Measurements from ENCODE around the gene RASGRP2.
"Not testable (repeated sequence)": the region's sequence is repeated elsewhere in the genome, so short reads cannot be mapped to it uniquely, and the experiment has no call there.

RASGRP2 gene

GRCh38 chr11:64701956-64702355, 42.0 kb downstream of the RASGRP2 start:
- in situ Hi-C loops (cut with MboI; ENCODE audit: low sequenced_read_pairs): not testable (repeated sequence)

GRCh38 chr11:64698427-64698826, 45.5 kb downstream of the RASGRP2 start:
- in situ Hi-C loops (cut with MboI; ENCODE audit: low sequenced_read_pairs): no loop called here

- in situ Hi-C loops (cut with MboI; ENCODE audit: low sequenced_read_pairs): no loop called here
Measured at GRCh38 chr11:64697663-64698375, 46.1 kb downstream of the RASGRP2 start.

DNA sequence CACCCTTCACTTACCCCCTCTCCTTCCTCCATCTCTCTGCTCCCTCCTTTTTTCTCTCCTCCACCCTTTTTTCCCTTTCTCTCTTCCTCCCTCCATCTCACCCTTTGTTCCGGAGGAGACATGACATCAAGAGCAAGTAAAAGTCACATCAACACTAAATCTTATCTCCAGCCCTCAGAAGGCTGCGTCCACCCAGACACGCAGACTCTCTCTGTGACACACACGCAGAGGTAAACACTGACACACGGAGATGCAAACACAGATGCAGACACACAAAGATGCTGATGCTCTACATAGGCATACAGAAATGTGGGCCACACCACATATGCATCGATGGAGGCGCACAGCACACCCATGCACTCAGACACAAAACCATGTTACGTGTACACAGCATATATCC, 47.9 kb downstream of the RASGRP2 start:
- in situ Hi-C loops (cut with MboI; ENCODE audit: low sequenced_read_pairs): no loop called here

GRCh38 chr11:64695548-64695947, 48.4 kb downstream of the RASGRP2 start:
- in situ Hi-C loops (cut with MboI; ENCODE audit: low sequenced_read_pairs): no loop called here

GRCh38 chr11:64694821-64695365, 49.0 kb downstream of the RASGRP2 start:
- in situ Hi-C loops (cut with MboI; ENCODE audit: low sequenced_read_pairs): no loop called here

DNA sequence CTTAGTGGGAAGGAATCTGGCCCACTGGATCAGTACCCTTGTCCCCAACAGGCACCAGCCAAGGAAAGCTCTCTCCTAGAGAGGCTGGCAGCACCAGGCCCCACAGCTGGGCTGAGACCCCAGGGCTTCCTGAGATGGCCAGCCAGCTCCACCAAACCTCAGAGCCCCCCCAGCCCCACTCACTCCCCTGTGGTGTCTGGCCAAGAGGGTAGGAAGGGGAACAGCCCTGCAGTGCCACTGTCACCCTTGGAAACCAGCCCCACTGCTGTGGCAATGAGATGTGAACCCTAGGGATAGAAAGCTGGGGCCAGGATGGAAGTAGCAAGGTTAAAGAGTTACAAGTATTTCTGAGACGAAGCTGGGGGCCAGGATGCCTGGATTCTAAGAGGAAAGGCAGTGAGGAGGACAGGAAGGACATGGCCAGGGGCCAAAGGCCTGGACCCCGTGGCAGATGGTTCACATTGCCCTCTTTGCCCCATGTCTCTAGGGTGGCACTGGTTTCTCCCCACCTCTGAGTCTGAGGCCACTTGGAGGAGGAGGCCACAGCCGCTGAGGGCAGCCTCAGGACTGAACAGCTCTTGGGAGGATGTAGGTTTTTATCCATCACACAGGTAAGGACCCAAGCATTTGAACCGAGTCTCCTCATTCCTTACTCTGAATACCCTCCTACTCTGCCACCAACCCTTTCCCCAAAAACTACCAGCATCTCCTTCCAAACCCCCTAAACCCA, 49.8 kb downstream of the RASGRP2 start:
- in situ Hi-C loops (cut with MboI; ENCODE audit: low sequenced_read_pairs): no loop called here

DNA sequence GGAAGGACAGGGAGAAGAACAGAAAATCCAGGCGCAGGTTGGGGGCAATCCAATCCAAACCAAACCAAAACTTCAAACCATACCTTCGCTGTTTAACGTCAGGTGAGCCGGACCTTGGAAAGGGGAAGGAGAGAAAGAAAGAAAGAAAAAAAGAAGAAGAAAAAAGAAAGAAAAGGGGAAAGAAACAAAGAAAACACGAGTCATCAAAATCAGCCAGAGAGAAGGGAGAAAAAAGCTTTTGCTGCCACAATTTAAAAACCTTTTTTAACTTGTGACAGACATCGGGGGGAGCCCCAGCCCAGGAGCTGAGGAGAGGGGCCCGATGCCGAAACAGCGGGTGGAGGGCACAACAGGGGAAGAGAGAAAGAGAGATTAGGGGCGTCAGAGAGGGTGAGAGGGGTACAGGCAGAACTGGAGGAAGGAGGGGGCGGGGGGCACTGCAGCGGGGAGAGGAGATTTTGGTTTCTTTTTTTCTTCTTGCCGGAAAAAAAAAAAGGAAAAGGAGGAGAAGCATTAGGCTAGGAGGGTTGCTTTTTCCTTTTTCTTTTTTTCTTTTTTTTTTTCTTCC, 51.1 kb downstream of the RASGRP2 start:
- in situ Hi-C loops (cut with MboI; ENCODE audit: low sequenced_read_pairs): no loop called here

GRCh38 chr11:64691543-64691942, 52.4 kb downstream of the RASGRP2 start:
- in situ Hi-C loops (cut with MboI; ENCODE audit: low sequenced_read_pairs): no loop called here

DNA sequence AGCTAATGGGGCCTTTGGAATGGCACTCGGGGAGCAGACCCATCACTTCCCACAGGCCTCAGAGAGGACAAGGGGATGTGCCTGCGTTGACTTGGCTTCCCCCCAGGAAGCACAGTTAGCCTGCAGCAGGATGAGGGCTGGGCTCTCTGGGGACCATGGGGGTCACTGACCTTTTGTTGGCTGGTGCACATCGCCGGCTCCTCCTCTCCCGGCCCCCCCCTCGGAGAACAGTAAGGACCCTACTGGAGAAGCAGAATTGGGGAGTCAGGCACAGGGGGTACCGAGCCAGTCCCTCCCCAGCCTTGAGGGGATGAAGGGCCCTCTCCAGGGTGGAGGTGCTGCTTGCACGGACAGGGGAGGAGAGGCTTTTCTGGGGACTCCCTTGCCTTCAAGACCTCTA, 53.7 kb downstream of the RASGRP2 start:
- in situ Hi-C loops (cut with MboI; ENCODE audit: low sequenced_read_pairs): no loop called here

GRCh38 chr11:64688534-64688982, 55.4 kb downstream of the RASGRP2 start:
- in situ Hi-C loops (cut with MboI; ENCODE audit: low sequenced_read_pairs): no loop called here

DNA sequence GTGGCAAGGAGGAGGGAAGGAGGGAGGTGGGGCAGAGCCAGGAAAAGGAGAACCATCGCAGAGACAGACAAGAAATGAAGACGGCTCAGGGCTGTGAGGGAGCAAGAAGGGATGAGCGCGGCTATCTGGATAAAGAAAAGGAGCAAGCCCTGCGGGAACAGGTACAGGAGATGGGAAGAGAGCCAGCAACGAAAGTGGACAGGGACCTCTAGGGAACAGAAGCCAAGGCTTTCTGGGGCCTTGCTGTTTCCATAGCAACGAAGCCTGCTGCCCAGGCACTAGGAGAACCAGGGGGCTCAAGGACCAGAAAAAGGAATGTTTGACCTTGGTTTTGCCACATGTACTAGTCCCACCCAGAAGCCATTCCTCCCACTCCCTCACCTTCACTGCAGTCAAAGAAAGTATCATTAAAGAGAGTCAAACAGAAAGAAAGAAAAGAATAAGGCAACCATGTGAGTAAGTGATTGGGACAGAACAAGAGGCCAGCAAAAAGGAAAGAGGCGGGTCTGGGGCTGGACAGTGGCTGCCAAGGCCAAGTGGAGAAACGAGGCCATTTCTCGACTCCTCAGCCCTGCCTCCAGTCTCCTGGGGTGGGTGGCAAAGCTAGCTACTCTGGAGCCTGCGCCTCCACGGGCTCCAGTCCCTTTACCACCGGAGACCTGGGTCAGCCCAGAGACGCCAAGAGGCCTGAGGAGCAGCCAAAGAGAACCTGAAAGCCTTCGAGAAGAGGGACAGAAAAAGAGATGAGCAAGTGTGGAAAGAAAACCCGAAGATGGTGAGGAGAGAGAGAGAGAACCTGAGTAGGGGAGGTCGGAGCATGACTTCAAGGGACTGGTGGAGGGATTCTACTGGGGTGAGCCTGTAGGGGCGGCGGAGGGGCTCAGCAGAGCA, 56.1 kb downstream of the RASGRP2 start:
- in situ Hi-C loops (cut with MboI; ENCODE audit: low sequenced_read_pairs): no loop called here

- in situ Hi-C loops (cut with MboI; ENCODE audit: low sequenced_read_pairs): no loop called here
Measured at GRCh38 chr11:64687204-64687603, 56.7 kb downstream of the RASGRP2 start.

DNA sequence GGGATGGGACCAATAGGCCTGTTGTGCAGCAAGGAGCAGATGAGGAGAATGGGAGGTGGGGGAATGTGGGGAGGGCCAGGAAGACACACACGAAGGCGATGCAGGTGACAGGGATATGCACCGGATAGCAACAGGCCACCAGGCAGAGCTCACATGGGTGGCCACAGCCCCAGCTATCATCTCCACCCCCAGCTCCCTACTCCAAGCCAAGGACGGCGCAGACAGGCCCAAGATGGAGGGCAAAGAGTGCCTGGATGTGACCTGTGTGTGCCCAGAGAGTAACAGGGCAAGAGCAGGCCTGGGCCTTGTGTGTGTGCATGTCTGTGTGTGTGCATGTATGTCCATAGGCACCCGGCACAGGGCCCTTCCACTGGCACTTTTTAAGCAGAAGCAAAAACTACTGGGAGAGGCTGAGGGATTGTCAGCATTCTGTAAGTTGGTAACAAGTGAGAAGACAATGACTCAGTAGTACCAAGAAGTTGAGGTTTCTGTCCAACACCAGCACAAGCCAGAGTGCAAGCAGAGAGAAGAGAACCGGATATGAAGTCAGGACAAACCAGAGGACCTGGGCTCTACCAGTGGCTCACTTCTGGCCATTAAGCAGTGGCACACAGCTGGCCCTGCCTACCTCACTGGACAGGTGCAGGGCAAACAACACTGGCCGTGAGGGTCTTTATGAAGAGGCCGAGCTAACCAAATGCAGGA, 57.3 kb downstream of the RASGRP2 start:
- in situ Hi-C loops (cut with MboI; ENCODE audit: low sequenced_read_pairs): no loop called here

DNA sequence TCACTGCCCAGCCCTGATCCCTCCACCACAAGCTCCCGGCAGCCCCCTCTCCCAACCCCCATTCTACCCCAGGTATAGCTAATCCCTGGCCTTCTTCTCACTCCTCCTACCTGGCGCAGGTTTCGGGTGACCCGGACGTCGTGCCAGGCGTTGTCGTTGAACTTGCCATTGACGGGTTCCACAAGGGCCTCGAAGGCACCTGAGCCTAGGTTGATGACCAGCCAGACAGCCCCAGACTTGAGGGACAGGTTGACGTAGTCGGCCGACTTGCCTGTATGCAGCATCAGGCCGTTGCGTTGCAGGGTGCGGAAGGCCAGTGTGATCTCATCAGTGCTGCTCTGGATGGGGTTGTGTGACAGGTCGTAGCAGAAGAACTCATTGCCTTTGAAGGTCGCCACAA, 58.4 kb downstream of the RASGRP2 start:
- in situ Hi-C loops (cut with MboI; ENCODE audit: low sequenced_read_pairs): no loop called here

- in situ Hi-C loops (cut with MboI; ENCODE audit: low sequenced_read_pairs): no loop called here
Measured at GRCh38 chr11:64684357-64684756, 59.6 kb downstream of the RASGRP2 start.

- in situ Hi-C loops (cut with MboI; ENCODE audit: low sequenced_read_pairs): no loop called here
Measured at GRCh38 chr11:64681171-64681570, 62.8 kb downstream of the RASGRP2 start.

DNA sequence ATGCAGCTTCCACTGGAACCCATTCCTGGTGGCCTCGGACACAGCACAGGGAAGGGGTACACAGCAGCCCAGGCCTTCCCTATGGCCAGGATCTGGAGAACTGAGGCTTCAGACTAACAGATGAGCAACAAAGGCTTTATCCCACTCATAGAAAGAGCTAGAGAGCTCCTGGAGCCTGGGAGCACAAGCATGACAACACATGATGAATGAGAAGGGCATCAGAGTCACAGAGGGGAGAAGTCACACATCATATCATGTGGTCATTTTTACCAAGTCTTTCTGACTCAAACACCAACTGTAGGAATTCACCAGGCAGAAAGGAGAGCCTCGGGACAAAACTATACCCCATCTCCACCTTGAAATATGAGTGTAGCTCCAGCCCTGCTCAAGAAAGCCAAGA, 64.1 kb downstream of the RASGRP2 start:
- in situ Hi-C loops (cut with MboI; ENCODE audit: low sequenced_read_pairs): no loop called here

DNA sequence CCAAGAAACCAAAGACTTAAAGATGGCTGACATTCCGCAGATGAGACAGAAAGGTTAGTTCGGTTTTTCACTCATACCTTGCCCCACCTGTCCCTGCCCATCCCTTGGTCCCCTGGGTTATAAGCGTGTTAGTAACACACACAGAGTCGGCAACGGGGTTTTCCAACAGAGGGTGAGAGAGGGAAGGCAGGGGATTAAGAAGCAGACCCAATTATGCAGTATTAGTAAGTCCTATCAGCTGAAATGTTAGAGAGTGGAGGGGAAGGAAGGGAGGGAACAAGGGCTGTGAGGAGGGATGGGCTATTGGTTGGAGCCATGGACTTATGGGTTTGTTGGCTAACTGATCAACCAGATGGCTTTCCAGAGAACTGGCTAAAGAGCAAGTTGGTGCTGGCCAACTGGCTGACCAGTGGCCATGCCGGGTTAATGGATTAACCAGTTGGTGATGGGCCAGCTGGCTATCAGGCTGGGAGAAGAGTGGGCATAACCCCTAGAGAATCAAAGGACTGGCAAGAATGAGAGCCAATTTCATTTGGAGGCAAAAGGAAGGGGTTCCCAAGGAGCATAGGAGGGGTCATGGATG, 66.4 kb downstream of the RASGRP2 start:
- in situ Hi-C loops (cut with MboI; ENCODE audit: low sequenced_read_pairs): no loop called here
